GM13976 (cell line): ENCODE measurements around the gene LRIF1.

ENCODE experiments used
- DNase-seq: peaks from one replicate; pipeline ENCODE4 v3.0.0; 2012; ENCODE audit warnings: low spot score
- CTCF ChIP-seq: IDR thresholded peaks from 2 replicates; pipeline ENCODE4 v1.5.1; 2012; ENCODE audit warnings: borderline replicate concordance, mild to moderate bottlenecking; ENCODE audit not compliant: insufficient read depth; ENCODE audit errors: extremely low read depth, missing control alignments, control extremely low read depth
- in situ Hi-C: fragments of 300-500 bp; cut with MboI; formaldehyde crosslinking; loops from one replicate; pipeline ENCODE4 v1.12.0; 2022; ENCODE audit warnings: low sequenced_read_pairs, mixed read lengths, inconsistent platforms; ENCODE audit not compliant: unreplicated experiment

The LRIF1 gene

GRCh38 chr1:110982320-110982719 lies 18.6 kb upstream of the LRIF1 start:
- no peak for TF ChIP-seq CTCF
- in situ Hi-C loops: loop anchor here (10.0 kb wide), 1 partner anchor 368 kb away; no protein-coding TSS in a partner anchor
- DNase-seq: no peak

GRCh38 chr1:110979154-110979553 lies 15.4 kb upstream of the LRIF1 start:
- DNase-seq: no peak
- TF ChIP-seq CTCF: no peak
- in situ Hi-C loops: no loop called here

GRCh38 chr1:110976089-110976488 lies 12.4 kb upstream of the LRIF1 start:
- no peak for TF ChIP-seq CTCF
- in situ Hi-C loops: no loop called here
- DNase-seq: no peak

GRCh38 chr1:110975265-110975664 lies 11.5 kb upstream of the LRIF1 start:
- DNase-seq: no peak
- in situ Hi-C loops: no loop called here
- TF ChIP-seq CTCF: no peak

GRCh38 chr1:110967256-110967655 lies 3.5 kb upstream of the LRIF1 start:
- in situ Hi-C loops: no loop called here
- DNase-seq: no peak
- TF ChIP-seq CTCF: no peak

- in situ Hi-C loops: no loop called here
- no peak for DNase-seq
- TF ChIP-seq CTCF: no peak
Measured at GRCh38 chr1:110964455-110964903, 757 bp upstream of the LRIF1 start.
